GM13977 (cell line): ENCODE measurements around the gene FBXO8.

Source experiments
- DNase-seq: peaks from one replicate; pipeline ENCODE4 v3.0.0; 2012; ENCODE audit warnings: low spot score
- in situ Hi-C: fragments of 300-500 bp; cut with MboI; formaldehyde crosslinking; loops from one replicate; pipeline ENCODE4 v1.12.0; 2022; ENCODE audit warnings: low sequenced_read_pairs, low pct_unique_long_range_greater_than_20kb, mixed read lengths, inconsistent platforms; ENCODE audit not compliant: unreplicated experiment
- TF ChIP-seq, protein P1 (sequence below): IDR thresholded peaks from 2 replicates; pipeline ENCODE4 v1.5.1; 2012; ENCODE audit warnings: mild to moderate bottlenecking, control low read depth; ENCODE audit not compliant: insufficient read depth; ENCODE audit errors: extremely low read depth, missing control alignments

Gene FBXO8

DNA sequence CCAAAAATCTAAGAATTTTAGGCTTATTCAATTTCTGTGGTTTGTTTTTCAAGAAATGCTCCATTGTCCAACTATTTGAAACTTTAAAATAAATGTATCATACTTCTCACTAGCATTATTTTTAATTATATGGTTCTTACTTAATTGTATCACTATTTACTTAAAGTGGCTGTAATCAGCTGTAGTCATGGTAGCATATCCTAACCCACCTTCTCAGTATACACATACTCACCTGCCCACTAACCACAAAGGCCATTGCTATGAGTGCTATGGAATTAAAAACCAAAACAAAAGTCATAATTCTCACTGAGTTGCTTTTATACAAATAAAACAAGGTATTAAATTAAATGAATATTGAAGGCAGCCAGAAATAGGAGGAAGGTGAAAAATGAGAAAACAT, 5.0 kb downstream of the FBXO8 start:
- TF ChIP-seq, protein P1, sequence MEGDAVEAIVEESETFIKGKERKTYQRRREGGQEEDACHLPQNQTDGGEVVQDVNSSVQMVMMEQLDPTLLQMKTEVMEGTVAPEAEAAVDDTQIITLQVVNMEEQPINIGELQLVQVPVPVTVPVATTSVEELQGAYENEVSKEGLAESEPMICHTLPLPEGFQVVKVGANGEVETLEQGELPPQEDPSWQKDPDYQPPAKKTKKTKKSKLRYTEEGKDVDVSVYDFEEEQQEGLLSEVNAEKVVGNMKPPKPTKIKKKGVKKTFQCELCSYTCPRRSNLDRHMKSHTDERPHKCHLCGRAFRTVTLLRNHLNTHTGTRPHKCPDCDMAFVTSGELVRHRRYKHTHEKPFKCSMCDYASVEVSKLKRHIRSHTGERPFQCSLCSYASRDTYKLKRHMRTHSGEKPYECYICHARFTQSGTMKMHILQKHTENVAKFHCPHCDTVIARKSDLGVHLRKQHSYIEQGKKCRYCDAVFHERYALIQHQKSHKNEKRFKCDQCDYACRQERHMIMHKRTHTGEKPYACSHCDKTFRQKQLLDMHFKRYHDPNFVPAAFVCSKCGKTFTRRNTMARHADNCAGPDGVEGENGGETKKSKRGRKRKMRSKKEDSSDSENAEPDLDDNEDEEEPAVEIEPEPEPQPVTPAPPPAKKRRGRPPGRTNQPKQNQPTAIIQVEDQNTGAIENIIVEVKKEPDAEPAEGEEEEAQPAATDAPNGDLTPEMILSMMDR, result no peak
- in situ Hi-C loops, result no loop called here
- no peak for DNase-seq

DNA sequence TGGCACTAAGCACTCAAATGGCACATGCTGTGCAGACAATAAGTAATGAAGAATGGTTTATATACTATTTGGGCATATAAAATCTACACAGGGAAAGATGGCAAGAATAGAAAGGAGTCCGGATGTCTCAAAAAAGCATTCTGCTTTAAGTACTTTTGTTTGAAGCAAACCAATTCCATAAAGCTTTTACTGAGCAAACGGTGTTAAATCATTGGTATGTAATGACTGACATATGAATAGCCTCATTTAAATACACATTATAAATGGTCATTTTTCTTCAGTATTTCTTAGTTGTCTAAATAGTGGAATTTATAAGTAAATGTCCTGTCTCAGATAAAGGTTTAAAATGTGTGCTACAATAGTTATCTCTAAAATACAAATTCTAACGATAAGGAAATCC, 6.0 kb downstream of the FBXO8 start:
- in situ Hi-C loops, result no loop called here
- DNase-seq, result no peak
- TF ChIP-seq, protein P1, result no peak

DNA sequence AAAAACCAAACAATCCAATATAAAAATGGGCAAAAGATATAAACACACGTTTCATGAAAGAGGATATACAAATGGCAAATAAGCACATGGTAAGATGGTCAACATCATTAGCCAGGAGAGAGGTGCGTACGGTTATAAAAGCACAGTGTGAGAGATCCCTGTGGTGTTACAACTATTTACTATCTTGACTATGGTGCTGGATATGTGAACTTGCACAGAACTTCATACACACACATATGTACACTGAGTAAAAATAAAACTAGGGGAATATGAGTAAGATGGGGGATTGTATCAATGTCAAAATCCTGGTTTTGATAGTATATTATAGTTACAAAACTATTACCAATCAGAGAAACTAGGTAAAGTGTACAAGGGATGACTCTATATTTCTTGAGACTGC, 8.4 kb downstream of the FBXO8 start:
- TF ChIP-seq, protein P1, result no peak
- DNase-seq, result no peak
- in situ Hi-C loops, result no loop called here

DNA sequence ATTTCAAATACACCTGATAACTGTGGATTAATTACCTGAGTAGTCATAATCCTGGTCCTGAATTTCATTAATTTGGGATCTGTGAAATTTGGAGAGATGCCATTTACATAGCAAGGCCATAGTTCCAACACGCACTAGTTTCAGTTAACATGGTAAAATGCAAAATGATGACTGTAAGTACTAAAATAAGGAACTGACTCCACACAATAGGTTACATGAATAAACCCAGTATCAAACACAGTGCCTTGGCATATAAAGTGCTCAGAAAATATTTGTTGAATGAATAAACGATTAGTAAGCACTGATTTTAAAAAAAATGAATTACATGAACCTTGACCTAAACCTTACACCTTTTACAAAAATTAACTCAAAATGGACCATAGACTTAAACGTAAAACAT, 9.0 kb downstream of the FBXO8 start:
- TF ChIP-seq, protein P1, result no peak
- no peak for DNase-seq
- in situ Hi-C loops, result no loop called here

DNA sequence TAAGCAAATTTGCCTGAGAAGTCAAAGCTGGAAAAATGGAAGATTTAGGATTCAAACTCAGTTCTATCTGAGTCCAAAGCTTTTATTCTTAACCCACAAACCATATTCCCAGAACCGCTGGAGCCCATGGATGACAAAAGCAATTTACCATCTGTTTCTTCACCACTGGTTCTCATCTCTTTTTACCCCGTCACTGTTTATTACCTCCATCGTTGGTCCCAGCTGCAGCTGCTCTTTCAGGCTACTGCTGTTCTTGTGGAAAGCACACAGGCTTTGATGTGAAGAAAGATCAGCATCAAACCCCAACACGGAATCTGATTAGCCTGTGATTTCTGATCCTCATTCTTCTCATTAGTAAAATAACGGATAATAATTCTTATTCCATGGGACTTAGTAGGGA, 9.5 kb downstream of the FBXO8 start:
- TF ChIP-seq, protein P1, result no peak
- DNase-seq, result no peak
- in situ Hi-C loops, result no loop called here

DNA sequence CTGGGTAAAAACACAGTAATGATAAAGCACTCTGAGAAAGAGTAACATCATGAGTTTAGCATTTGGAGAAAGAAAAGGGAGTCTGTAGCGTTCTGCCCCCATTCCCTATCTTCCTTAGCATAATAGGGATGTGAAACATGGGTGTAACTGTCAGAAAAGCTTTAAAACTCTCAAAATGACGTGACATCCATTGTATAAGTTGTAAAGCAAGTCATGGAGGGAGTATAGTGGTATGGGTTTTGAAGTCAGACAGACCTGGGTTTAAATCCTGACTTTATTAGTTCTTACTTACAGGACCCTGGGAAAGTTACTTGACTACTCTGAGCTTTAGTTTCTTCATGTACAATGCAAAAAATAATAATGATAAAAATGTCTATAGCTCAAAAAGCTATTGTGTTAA, 17.1 kb downstream of the FBXO8 start:
- no peak for DNase-seq
- in situ Hi-C loops, result no loop called here
- TF ChIP-seq, protein P1, result no peak

DNA sequence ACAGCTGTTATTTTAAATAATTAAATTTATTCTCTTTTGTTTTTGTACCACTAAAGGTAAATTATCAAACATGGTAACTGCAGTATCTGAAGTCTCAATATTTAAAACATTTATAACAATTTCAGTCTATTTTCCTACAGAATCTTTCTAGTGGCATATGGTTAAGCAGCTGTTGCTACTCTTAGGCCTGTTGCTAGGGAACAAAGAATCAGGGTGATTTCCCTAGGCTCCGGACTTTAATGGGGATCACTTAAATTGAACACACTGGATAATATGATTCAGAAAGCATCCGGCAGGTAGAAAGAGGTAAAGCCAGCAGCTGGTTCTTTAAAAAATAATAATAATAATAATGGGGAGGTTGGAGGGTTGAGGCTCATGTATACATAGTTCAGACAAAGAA, 17.6 kb downstream of the FBXO8 start:
- in situ Hi-C loops, result no loop called here
- no peak for DNase-seq
- TF ChIP-seq, protein P1, result no peak
